ENCODE measurements around the gene MED13L. TPM values are rescaled to one million over a fixed set of nuclear protein-coding genes. Genes with fewer than 3 reads are reported as not detected.

The MED13L gene
- total RNA-seq: 37.3 and 91.5 TPM in 2 replicates

DNA sequence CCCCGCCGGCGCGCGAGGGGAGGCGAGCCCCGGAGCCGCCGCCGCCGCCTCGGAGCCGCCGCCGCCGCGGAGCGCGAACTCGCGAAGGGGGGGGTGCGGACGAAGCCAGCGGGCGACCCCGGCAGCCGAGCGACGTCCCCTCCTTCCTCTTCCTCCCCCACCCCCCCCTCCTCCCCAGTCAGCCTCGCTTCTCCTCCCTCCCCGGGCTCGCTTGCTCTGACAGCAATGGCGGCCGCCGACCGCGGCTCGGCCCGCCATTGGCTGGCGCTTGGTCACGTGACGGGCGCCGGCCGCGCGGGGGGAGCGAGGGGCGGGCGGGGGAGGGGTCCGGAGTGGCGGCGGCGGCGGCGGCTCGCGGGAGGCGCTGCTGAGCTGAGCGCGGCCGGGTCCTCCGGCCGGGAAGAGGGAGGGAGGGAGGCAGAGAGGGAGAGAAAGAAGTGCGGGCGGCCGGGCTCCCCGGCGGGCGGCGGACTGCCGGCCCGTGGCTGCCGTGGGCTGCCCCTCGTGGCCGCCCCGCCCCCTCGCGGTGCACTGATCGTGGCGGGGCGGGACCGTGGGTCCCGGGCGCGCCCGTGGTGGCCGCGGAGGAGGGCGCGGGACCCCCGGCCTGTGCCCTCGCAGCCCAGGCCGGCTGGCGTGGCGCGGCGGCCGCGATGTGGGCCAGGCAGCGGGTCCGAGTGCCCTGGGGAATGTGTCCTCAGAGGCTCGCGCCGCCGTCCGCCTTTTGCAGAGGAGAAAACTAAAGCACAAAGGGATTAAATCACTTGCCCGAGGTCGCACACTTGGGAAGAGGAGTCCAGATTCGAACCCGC lies at the start of gene MED13L:
TSS of gene MED13L (minus strand) at position 227 of the 812 bp plus-strand sequence. CDS start 562 bp downstream, outside the sequence.
- DNase-seq (ENCODE audit: low read depth in 2 of 2): peak; percentile 93 to 94

DNA sequence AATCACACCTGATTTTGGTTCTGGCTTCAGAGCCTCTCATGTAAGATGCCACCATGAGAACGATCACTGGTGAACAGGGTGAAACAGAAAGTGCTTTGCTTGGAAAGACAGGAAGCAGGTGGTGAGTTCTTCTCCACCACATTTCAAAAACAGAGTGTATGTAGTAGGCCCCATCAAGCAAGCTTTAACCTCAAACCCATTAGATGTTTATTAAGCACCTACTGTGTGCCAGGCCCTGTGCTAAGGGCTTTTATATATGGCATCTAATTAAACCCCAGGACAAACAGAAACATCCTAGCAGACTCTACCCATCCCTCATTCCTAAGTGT lies 47.8 kb upstream of the MED13L start:
- peak in 1 of 2 donors; percentile 21 for DNase-seq (ENCODE audit: low read depth in 2 of 2)

- DNase-seq (ENCODE audit: low read depth in 2 of 2): no peak
These were observed 47.3 kb upstream of the MED13L start for GRCh38 chr12:116324654-116325335.

DNA sequence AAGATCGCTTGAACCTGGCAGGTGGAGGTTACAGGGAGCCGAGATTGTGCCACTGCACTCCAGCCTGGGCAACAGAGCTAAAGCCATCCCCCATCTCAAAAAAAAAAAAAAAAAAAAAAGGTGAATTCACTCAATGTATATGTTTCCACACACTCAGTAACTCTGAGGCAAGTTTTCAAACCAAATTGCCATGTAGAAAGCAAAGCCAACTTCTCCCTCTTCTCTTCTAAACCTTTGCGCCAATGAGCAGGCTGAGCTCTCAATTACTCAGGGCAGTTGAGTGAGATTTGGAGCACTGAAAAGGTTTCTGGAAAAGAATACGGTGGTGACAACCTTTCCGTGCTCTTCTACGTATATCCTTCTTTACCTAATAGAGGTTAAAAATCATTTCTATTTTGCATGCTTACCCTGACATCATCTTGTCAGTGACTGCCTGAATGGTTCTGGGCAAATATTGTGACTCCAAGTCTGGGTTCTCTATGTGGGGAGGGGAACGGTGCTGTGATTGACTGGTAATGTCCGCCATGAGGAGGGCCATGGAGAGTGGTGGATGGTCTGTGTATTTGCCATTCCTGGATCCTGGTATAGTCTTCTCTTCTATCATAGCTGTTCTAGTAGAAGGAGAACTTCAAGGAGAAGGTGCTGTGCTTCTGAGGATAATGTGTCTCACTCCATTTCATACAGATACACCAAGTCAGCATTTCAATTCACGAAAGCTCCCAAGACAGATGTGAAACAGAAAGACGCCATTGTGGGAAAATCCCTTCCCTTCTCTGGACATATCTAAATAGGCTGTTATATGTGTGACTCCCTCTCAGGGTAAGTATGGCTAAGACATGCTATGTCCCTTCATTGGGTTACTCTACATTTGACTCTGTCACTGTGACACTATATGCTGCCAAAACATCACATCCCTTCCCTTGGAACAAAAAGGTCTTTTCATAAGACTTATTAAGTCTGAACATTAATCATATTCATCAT lies 46.2 kb upstream of the MED13L start:
- no peak for DNase-seq (ENCODE audit: low read depth in 2 of 2)

- no peak for DNase-seq (ENCODE audit: low read depth in 2 of 2)
These were observed 44.4 kb upstream of the MED13L start for GRCh38 chr12:116321913-116322312.

DNA sequence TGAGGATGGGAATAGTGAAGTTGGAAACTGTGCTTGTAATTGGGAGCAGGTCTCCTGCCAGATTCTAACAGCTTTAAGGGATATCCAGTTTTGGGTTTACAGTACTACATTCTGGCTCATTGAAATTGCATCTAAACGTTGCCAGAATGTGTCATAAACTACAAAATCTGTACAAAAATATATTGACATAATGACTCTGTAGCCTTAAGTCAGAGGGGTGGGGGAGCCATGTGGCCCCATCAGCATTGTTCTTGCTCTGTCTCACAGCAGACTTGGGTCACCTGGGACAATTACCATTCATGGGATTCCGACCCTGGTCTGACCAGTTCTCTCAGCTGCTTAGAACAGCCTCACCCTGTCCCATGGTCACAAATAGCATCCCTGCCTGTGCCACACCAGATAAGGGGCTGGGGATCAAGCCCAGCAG lies 43.3 kb upstream of the MED13L start:
- DNase-seq (ENCODE audit: low read depth in 2 of 2): no peak

DNA sequence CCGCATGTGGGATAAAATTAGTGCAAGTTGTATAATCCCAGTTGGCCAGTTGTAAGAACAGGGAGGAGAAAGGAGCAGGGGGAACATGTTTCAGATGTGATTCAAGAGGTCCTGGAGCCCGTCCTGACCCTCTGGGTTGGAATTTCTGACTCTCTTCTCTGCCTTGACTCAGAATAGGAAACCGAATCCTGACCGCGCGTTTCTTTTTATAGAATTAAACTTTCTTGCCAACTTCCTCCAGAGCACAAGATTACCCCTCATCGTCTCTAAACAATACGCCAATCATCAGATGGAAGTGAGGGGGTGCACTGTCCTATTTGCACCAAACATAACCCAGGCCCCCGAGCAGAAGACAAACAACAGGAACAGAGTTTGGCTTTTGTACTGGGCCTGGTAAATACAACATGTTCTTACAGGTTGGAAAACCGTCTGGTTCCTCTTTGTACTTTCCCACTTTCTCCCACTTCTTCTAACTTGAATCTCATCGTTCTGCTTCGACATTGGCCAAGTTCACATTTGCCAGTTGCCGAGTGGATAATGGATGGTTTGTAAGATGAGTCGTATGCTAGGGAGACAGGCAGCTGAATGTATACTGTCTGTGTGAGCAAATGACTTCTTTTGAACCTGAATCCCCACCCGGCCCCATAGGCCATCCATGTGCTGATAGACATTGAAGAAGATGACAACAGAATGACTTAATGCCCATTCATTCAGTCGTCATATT lies 42.6 kb upstream of the MED13L start:
- DNase-seq (ENCODE audit: low read depth in 2 of 2): peak in 1 of 2 donors; percentile 90

DNA sequence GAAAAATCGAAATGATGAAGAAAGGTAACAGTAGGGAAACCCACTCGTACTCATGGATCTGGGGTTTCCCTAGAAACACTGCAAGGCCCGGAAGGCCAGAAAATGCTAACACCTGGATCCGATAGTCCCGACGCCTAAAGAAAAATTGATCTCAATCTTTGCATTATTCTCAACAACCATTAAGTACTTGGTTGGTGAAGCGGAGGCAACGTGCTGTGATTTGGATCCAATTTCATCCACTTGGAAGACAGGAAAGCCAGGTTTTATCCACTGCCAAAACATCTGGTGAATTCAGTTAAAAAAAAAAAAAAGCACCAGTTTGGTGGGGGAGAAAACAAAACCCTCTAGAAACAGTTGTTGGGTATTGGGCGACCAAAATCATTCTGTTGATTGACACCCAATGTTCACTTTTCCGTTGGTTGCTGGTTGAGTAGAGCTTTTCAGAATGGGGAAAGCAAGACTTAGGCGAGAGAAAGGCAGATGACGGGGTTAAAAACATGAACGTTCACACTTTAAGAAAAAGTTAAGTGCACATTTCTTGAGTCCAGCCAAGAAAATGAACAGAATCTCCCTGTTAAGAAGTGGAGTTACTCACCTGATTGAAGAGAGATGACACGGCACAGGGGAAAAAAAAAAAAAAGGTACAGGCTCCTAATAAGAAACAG lies 41.9 kb upstream of the MED13L start:
- DNase-seq (ENCODE audit: low read depth in 2 of 2): no peak

GRCh38 chr12:116318576-116319232 lies 41.2 kb upstream of the MED13L start:
- no peak for DNase-seq (ENCODE audit: low read depth in 2 of 2)

- DNase-seq (ENCODE audit: low read depth in 2 of 2): no peak
These were observed 40.6 kb upstream of the MED13L start for GRCh38 chr12:116317986-116318575.

DNA sequence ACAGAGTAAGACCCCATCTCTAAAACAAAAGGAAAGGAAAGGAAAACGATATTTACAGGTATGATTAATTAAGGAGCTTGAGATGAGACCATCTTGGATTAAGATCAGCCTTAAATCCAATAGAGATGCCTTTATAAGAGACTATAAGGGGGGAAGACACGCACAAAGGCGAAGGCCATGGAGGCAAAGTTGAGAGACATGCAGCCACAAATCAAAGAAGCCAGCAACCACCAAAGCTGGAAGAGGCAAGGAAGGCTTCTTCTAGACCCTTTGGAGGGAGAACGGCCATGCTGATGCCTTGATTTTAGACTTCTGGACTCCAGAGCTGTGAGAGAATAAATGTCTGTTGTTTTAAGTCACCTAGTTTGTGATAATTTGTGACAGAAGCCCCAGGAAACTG lies 39.6 kb upstream of the MED13L start:
- no peak for DNase-seq (ENCODE audit: low read depth in 2 of 2)

- no peak for DNase-seq (ENCODE audit: low read depth in 2 of 2)
These were observed 37.0 kb upstream of the MED13L start for GRCh38 chr12:116314477-116314876.

DNA sequence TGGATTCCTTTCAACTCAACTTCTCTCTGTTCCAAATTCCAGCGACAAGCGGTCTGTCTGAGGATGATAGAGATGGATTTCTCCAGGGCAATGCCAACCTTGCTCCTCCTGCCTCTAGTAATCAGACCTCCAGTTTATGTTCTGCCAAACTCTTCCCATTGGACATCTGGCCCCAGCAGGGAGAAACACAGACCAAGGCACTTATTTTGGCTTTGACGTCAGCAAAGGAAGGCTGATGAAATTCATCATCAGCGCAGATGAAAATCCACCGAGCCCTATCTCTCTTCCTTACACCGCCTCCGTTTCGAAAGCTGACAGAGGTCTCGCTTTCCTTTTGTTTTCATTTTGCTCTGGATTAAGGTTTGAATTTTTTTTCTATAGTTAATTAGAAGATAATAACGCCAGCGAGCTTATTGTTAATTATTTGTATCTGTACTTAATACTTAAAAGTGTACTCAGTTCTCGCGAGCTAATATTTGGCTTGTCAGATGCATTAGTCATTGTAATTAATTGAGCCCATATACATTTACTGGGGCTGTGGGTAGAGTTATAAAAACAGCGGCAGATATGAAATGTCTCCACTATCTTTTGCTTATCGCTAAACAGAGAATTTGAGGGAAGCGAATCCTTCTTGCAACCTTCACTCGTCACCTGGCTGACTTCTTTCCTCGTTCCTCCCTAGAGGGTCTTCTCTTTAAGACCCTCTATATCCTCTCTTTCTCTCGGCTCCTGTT lies 35.9 kb upstream of the MED13L start:
- DNase-seq (ENCODE audit: low read depth in 2 of 2): no peak

DNA sequence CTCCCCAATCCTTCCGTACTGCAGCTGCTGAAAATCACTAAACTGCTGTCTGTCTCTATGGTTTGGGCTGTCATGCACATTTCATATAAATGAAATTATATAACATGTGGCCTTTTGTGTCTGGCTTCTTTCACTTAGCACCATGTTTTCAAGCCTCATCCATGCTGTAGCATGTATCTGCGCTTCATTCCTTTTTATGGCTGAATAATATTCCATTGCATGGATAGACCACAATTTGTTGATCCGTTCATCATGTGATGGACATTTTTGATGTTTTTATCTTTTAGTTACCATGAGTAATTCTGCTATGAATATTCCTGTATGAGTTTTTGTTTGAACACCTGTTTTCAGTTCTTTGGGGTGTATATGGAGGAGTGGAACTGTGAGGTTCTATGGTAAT lies 32.6 kb upstream of the MED13L start:
- DNase-seq (ENCODE audit: low read depth in 2 of 2): no peak

GRCh38 chr12:116309343-116309742 lies 31.9 kb upstream of the MED13L start:
- DNase-seq (ENCODE audit: low read depth in 2 of 2): no peak

- DNase-seq (ENCODE audit: low read depth in 2 of 2): no peak
These were observed 31.2 kb upstream of the MED13L start for GRCh38 chr12:116308647-116309046.

DNA sequence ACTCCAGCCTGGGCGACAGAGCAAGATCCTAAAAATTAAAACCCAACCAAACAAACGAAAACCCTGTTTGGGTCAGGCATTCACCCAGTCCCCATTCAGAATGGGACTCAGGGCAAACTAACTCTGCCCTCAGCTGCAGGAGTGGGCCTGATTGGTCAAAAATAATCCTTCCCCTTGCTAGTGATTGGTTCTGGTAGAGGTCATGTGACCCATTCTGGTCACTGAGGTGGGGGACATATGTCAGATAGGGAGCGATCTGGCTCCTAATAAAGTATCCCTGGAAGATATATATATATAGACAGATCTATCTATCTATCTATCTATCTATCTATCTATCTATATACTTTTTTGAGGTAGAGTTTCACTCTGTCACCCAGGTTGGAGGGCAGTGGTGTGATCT lies 29.5 kb upstream of the MED13L start:
- no peak for DNase-seq (ENCODE audit: low read depth in 2 of 2)

GRCh38 chr12:116306506-116306905 lies 29.0 kb upstream of the MED13L start:
- DNase-seq (ENCODE audit: low read depth in 2 of 2): no peak

DNA sequence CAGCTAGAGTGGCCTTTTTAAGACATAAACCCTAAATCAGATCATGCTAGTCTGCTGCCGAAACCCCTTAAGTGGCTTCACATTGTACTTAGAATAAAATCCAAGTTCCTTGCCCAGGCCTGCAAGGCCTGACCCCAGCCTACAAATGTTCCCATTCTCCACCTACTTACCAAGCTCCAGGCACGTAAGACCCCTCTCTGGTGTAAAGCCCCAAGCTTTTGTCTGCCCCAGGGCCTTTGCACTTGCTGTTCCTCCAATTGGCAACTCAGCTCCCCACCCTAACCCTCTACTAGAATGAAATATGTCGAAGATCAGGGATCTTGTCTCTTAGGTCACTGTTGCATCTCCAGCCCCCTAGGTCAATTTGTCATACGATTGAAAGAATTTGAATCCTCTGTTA lies 27.1 kb upstream of the MED13L start:
- no peak for DNase-seq (ENCODE audit: low read depth in 2 of 2)

Measured in lung microvascular endothelial cell (primary cell).